Stimulated activated CD4-positive, alpha-beta T cell treated with anti-CD3 and anti-CD28 coated beads, Interleukin-2, amount 100 ng/mL, for 48 hours (primary cell): ENCODE results near the gene TPRKB.
"Not testable (repeated sequence)": the region's sequence is repeated elsewhere in the genome, so short reads cannot be mapped to it uniquely, and the experiment has no call there.

ENCODE experiments used
- DNase-seq, 2 donors: peaks; one replicate each; pipeline ENCODE4 v3.0.0-alpha.2; 2020

TPRKB gene

DNA sequence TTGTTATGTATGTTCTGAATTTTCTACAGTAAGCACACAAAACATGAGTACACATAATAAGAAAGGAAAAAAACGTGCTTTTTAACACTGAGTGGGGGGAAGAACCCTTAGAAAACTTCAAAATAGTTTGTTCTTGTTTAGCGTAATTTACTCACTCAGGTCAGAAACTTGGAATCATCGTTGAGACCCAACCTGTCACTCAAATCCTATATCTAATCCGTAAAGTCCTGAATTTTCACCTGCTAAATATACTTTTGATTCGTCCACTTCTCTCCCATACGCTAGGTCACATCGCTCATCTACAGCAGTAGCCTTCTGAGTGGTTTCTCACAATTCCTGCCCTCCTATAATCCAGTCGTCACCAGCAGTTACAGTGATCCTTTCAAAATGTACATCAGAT is 767 bp downstream of the TPRKB start:
- DNase-seq = no peak

DNA sequence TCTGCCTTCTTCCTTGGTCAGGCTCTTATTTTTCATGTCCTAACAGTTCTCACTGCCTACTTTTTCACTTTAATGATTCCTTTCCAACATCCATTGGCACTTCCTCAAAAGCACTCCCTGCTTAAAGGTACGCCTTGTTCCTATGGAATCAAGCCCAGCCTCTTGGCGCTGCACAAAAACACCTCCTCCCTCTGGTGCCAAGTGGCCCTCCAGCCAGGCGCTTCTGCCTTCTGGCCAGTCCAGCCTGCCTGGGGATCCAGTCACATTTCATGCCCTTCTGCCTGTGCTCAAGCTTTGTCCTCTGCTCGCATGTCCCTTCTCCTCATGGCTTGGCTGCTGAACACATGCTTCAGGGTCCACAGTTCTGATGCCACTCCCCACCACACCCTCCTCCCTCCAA is 6.3 kb downstream of the TPRKB start:
- no peak for DNase-seq

DNA sequence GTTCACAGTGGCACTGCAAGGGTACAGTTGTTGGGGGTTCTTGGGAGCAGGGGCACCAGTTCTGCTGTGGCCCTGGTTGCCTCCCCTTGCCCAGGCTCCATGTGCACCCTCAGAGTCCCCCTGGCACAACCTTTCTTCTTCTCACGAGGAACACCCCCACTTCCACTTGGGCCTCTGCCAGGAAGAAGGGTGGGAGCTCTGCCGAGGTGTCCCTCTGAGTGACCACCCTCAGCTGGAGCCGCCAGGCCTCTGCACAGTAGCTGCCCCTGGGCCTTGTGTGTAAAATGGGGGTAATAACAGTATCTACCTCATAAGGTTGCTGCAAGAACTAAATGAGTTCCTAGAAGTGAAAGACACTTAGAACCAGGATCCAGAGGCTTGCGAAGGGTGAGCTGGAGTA is 8.4 kb downstream of the TPRKB start:
- no peak for DNase-seq

DNA sequence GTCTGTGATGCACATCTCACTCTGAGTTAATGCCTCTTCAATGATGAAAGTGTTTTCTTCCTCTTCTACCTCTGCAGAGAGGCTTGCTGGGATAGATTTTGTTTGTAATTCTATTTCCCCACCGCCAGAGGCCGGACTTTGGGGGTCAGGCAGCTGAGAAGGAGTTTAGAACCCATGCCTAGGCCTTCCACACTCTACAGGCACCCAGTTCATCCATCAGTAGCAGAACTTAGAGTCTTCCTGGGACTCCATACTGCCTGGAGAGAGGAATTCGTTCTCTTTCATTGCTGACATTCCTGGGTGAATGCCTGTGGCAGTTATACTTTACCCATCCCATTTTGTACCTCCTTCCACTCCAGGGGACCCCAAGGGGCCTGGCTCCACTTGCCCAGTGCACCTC is 9.1 kb downstream of the TPRKB start:
- no peak for DNase-seq

DNA sequence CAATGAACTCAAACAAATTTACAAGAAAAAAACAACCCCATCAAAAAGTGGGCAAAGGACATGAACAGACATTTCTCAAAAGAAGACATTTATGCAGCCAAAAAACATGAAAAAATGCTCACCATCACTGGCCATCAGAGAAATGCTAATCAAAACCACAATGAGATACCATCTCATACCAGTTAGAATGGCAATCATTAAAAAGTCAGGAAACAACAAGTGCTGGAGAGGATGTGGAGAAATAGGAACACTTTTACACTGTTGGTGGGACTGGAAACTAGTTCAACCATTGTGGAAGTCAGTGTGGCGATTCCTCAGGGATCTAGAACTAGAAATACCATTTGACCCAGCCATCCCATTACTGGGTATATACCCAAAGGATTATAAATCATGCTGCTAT is 10.5 kb downstream of the TPRKB start:
- DNase-seq = not testable (repeated sequence)

DNA sequence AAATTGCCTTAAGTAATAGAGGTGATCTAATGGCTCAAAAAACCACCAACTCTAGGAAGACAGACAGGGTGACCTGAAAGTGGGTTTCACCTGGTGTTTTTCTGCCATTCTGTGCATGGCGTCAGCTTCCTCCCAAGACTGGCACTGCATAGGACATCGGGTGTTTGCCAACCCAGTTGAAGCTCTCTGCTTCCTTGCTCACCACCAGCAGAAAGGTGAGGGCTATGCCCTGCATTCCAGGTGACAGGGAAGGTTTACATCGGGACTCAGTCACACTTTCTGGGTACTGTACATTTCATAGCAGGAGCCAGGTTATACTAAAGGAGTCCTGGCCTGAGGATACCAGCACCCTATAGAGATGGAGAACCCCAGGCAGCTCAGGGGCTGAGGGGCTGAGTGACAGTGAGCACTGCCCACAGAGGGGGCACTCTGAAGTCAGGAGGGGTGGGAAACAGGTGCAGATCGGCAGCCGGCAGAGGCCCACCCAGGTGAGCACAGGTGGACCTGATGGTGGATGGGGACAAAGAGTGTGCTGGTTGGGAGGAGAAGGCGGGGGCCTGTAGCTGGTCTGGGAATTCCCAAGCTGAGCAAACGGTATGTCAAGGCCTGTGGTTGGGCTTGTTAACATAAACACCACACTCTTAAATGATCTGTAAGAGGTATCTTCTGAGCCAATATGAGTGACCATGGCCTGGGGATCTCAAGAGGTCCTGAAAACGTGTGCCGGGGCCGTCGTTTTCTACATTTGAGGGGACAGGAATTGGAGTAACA is 18.1 kb downstream of the TPRKB start:
- no peak for DNase-seq

DNA sequence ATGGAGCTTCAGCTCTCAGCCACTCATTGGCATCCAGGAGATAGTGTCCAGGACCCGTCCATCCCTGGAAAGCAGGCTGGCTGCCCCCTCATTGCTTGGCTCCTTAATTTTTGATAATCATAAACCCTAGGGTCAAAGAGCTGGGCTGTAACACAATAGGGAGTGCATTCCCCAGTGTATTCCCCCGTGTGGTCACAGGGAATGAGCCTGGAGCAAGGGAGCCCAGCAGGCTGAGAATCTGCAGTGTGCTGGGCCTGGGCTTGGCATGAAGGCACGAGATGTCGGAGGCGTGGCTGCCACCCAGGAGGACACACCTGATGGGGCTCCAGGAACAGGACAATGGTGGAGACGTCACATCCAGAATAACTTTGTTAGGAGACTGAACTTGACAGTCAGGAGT is 18.7 kb downstream of the TPRKB start:
- DNase-seq = no peak

DNA sequence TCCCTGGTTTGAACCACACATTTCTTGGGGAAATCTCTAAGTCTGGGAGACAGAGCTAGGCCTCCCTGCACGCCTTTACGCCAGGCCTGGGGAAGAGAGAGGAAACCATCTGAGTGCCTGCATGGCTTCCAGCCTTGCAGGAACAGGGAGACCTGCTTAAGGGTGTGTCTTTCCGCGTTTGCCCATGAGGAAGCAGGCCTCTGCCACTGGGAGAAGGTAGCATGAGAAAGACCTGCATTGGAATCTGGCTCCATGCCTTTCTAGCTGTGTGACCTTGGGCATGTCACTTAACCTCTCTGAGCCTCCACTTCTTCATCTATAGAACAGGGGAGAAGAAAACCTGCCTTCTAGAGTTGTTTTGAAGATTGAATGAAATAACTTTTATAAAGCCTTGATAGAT is 19.4 kb downstream of the TPRKB start:
- not testable (repeated sequence) for DNase-seq

DNA sequence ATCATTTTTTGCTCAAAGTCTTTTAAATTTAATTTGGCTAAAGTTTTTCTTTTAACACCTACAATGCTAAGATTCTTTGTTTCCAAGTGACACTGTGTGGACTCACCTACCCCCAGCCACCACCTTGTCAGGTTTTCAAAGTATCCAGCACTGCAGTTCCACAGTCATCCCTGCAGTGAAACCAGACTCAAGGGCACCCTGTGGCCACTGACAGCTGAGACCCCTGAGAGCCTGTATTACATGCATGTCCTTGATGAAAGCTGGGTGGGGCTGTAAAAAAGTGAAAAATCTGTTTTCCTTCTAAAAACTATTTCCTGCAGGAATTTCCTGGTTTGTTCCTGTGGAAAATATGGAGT is 19.9 kb downstream of the TPRKB start:
- DNase-seq = no peak

DNA sequence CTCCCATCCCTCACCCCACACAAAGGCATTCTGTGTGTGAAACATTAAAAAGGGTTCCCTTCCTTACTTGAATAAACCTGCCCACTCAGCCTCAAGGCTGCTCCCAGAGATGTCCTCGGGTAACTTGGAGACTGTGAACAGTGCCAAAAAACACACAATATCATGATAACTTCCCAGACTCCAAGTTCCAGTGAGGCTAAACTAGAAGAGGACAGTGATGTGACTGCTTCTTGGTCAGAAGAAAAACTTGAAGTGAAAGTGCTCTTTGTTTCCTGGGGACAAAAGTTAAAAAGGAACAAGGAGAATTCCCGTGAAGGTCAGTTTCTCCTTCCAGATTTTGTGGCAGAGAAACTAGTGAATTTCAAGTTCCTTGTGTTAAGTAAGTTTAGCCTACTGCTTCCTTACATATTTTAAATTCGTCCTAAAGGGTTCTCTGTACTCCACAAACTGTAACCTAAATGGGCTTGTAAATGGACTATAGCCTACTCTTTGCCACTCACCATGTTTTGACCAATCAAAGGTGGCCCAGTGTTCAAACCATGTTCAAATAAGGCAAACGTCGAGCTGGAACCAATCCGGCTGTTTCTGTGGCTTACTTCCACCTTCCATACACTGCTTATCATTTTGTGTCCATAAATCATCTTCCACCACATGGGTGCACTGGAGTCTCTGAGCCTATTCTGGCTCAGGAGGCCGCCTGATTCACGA is 20.4 kb downstream of the TPRKB start:
- no peak for DNase-seq

DNA sequence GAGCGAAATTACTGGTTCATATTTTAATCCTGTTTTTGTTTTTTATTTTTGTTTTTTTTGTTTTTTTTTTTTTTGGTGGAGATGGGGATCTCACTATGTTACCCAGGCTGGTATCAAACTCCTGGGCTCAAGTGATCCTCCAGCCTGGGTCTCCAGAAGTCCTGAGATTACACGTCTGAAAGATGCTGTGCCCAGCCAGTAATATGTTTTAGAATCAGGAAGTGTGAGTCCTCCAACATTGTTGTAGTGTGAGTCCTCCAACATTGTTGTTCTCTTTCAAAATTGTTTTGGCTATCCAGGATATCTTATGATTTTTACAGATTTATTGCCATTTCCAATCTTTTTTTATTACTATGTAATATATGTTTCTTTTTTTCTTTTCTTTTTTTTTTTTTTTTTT is 23.1 kb downstream of the TPRKB start:
- DNase-seq = no peak

DNA sequence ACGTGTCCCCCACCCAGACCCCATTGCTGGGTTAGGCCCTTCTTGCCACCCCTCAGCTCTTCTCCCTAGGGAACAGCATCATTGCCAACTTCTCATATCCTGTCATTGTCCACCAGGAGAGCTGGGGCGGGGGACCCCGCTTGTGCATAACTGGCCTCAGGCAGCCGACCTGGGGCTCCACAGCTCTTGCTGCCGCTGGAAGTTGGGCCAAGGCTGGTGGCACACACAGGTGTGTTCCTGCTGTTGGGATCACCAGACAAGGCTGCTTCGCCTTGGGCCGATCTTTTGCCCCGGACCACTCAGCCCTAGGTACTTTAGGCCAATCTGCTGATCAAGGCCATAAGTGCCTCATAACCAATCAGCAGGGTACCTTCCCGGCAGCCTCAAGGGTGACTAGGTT is 28.6 kb downstream of the TPRKB start:
- no peak for DNase-seq

DNA sequence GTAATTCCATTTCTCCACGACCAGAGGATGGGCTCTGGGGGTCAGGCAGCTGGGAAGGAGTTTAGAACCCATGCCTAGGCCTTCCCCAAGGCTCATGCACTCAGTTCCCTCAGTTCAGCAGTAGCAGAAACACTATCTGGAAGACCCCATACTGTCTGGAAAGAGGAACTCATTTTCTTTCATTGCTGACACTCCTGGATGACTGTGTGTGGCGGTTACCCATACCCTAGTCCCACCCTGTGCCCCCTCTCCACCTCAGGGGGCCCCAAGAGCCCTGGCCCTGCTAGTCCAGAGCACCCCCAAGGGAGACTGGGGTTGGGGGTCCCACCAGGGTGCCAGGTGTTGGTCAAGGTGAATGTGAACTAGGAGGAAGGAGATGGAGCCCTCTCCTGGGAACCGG is 29.5 kb downstream of the TPRKB start:
- no peak for DNase-seq

DNA sequence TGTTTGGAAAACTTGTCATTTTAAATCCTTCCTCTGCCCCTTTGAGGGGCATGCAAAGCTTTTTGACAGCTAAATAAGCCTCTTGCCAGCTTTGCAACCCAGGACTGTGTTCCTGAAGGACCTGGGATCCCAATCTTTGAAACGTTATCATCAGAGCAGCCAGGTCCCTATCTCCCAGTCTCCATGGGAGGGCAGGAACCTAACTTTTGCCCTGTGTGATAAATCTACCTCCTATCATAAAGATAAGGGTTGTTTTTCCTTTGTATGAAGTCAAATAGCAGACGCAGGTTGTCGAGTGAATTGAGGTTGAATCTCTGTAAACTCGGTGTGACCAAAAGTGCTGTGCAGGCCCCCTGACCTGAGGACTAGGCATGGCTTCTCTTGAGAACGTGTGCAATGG is 30.1 kb downstream of the TPRKB start:
- DNase-seq = no peak

DNA sequence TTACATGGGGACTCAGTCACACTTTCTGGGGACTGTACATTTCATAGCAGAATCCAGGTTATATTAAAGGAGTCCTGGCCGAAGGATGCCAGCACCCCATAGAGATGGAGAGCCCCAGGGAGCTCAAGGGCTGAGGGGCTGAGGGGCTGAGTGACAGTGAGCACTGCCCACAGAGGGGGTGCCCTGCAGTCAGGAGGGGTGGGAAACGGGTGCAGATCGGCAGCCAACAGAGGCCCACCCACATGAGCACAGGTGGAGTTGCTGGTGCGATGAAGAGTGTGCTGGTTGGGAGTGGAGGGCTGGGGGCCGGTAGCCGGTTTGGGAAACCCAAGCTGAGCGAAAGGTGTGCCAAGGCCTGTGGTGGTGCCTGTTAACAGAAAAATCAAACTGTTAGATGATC is 32.1 kb downstream of the TPRKB start:
- no peak for DNase-seq

DNA sequence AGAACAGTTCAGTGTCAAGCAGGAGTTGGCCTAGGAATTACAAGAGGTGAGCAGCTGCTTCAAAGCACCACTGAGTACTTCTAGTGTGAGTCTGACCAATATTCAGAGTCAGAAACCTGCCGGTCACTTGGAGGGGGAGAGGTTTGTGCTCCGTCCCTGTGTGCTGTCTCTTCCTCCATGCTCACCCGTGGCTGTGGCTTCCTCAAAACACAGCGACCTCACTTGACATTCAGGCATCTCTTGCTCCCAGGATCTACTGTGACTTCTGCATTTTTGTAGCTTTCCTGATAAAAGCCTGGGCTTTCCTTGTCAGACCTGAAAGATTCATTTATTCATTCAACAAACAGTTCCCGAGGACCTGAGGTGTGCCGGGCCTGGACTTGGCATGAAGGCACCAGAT is 32.9 kb downstream of the TPRKB start:
- no peak for DNase-seq

DNA sequence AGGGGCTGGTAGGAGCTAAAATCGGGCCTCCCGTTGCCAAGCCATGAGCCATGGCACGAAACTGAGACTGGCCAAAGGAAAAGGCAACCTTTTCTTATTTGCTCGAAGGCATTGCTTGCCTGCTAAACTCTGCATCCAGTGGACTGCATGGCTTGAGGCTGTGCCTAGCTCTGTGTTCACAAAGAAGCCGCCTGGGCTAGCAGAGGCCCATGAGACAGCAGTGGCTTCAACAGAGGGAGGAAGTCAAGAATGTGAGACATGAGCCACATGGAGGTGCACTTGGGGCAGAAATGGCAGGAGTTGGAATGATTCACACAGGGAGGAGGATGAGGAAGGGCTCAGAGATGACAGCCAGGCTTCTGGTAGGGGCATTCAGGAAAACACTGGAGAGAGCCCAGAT is 33.5 kb downstream of the TPRKB start:
- no peak for DNase-seq

DNA sequence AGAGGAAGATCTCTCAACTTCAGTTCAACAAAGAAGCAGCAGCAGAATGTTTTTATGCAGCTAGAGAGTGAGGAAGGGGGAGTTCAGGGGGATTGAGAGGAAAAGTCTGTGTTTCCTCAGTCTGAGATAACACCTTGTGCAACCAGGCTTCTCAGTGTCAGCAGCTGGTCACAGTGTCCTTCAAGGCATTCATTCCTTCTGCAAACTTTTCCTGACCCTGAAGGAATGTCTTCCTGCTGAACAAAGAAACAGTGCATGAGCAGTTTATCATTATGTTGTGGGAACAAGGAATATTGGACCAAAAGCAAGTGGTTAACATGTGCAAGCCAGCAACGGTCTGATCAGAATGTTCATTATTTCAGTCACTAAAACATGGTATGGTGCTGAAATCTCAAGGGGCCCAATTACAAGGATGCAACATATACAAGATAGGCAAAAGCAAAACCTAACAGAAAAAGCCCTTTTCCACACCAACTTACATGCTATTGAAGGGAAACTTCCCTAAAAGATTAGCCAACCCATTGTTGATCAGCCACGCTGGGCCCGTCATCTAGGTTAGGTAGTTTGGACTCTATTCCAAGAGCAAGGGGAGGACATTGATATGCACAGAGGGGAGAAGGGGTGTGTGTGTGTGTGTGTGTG is 34.2 kb downstream of the TPRKB start:
- DNase-seq = not testable (repeated sequence)

DNA sequence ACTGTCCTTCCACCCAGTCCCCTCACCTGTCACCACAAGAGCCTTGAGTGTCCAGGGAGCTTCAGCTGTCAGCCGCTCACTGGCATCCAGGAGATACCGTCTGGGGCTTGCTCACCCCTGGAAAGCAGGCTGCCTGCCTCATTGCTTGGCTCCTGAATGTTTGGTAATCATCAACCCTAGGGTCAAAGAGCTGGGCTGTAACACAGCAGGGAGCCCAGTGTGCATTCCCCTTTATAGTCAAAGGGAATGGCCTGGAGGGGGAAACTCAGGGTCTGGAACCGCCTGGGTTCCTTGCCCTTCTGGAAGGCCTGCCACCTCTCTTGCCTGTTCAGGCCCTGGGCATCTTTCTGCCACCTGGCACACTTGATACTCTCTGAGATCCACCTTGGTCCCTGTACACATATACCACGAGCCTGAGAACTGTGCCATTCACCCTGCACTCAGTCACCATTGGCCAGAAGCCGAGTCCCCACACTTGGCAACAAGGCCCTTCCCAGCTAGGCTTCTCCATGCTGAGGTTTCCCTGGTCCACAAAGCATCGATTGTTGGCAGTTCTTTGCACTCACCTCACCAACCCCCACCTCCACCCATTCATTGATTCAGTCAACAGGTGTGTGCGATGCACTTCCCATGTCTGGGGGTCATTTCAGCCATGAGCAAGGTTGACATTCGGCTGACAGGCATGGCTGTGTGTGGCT is 35.0 kb downstream of the TPRKB start:
- DNase-seq = no peak

DNA sequence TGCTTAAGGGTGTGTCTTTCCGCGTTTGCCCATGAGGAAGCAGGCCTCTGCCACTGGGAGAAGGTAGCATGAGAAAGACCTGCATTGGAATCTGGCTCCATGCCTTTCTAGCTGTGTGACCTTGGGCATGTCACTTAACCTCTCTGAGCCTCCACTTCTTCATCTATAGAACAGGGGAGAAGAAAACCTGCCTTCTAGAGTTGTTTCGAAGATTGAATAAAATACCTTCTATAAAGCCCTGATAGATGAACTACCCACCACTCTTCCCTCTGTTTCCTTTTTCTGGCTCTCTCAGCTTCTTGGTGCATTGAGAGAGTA is 35.7 kb downstream of the TPRKB start:
- DNase-seq = not testable (repeated sequence)

DNA sequence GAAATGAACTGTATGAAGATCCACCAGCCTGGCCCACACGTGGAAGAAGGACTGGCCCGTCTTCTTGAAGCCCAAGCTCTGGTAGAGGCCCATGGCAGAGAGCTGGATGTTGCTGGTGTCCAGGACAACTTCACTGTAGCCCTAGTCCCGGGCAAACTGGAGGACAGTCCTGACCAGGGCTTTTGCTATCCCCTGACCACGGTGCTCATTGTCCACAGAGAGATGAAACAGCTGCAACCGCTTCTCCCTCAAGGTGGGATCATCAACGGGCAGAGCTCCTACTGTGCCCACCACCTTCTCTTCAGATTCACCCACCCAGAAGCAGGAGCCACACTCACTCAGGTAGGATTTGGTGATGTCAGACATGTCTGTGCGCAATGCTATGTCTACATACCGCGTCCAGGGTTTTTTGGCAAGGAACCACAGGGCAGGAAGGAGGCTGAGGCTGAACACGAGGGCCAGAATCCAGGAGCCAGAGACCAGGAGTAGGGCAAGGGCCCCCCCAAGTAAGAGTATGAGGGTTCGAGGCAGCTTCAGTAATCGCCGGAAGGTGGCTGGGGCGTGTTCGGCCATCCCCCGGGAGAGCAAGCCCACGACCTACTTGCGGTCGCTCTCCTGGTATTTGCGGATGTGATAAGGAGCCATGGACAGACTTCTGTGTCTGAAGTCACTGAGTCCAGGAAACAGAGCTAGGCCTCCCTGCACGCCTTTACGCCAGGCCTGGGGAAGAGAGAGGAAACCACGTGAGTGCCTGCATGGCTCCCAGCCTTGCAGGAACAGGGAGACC is 36.3 kb downstream of the TPRKB start:
- DNase-seq = no peak

DNA sequence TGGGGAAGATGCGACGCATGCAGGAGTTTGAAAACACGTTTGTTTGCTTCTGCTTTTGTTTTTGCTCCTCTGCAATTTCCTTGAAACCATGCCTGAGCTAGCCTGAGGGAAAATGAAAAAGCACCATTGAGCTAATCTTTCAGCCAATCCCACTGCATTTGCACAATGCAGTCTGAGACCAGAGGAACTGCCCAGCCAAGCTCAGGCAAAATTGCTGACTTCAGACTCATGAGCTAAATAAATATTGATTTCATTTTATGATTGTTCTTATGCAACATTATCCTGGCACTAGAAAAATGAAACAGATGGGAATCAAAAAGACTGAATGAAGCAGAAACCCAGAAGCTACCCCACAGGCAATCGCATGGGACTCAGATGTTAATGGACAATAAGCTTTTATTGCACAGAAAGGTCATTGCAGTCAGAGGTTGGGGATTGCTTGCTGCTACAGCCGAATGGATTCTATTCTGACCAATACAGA is 37.0 kb downstream of the TPRKB start:
- no peak for DNase-seq

DNA sequence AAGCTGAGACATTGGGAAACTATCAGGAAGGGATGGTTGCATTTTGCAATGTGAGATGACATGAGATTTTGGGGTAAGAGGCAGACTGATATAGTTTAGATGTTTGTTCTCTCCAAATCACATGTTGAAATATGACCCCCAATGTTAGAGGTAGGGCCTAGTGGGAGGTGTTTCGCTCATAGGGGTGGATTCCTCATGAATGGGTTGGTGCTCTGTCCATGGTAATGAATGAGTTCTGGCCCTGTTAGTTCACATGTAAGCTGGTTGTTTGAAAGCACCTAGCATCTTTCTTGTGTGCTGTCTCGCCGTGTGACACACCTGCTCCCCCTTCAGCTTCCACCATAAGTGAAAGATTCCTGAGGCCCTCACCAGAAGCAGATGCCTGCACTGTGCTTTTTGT is 37.7 kb downstream of the TPRKB start:
- DNase-seq = no peak
